WTC11 (cell line): ENCODE data around the gene CPSF2.

ENCODE experiments used
- AR ChIP-seq: fragments of 250-450 bp; sonication (Bioruptor Pico); IDR thresholded peaks from 2 replicates; pipeline ENCODE4 v1.9.0; 2021; ENCODE audit warnings: mild to moderate bottlenecking
- CBFB ChIP-seq: sonication (generic); formaldehyde crosslinking; IDR thresholded peaks from 2 replicates; pipeline ENCODE4 v1.8.1; 2022; ENCODE audit warnings: mild to moderate bottlenecking, low read depth, missing genetic modification reagents
- ESRRA ChIP-seq: sonication (generic); formaldehyde crosslinking; IDR thresholded peaks from 2 replicates; pipeline ENCODE4 v1.8.1; 2022; ENCODE audit warnings: mild to moderate bottlenecking, missing genetic modification reagents, borderline replicate concordance
- FOXJ3 ChIP-seq: sonication (generic); formaldehyde crosslinking; IDR thresholded peaks from 2 replicates; pipeline ENCODE4 v1.9.0; 2021; ENCODE audit warnings: missing genetic modification reagents, mild to moderate bottlenecking, borderline replicate concordance
- KAT7 ChIP-seq: sonication (generic); formaldehyde crosslinking; IDR thresholded peaks from 2 replicates; pipeline ENCODE4 v1.8.1; 2023; ENCODE audit warnings: missing genetic modification reagents, mild to moderate bottlenecking, borderline replicate concordance
- NR3C1 ChIP-seq: sonication (generic); formaldehyde crosslinking; conservative IDR thresholded peaks from 2 replicates; pipeline ENCODE4 v1.8.1; 2023; ENCODE audit warnings: low read depth, mild to moderate bottlenecking, missing genetic modification reagents
- ZBTB21 ChIP-seq: sonication (generic); formaldehyde crosslinking; IDR thresholded peaks from 2 replicates; pipeline ENCODE4 v1.8.1; 2023; ENCODE audit warnings: mild to moderate bottlenecking, missing genetic modification reagents, borderline replicate concordance
- TF ChIP-seq, protein P1 (sequence below): fragments of 200-600 bp; IDR thresholded peaks from 2 replicates; pipeline ENCODE4 v1.8.0; 2022; ENCODE audit warnings: antibody characterized with exemption
- TF ChIP-seq, protein P2 (sequence below): sonication (generic); formaldehyde crosslinking; IDR thresholded peaks from 2 replicates; pipeline ENCODE4 v1.8.1; 2022; ENCODE audit warnings: mild to moderate bottlenecking, missing genetic modification reagents, moderate library complexity, borderline replicate concordance
- TF ChIP-seq, protein P3 (sequence below): sonication (generic); formaldehyde crosslinking; IDR thresholded peaks from 2 replicates; pipeline ENCODE4 v1.8.1; 2022; ENCODE audit warnings: mild to moderate bottlenecking, moderate library complexity, missing genetic modification reagents
- TF ChIP-seq, protein P4 (sequence below): sonication (generic); formaldehyde crosslinking; IDR thresholded peaks from 2 replicates; pipeline ENCODE4 v1.8.1; 2023; ENCODE audit warnings: mild to moderate bottlenecking, moderate library complexity, missing genetic modification reagents

DNA sequence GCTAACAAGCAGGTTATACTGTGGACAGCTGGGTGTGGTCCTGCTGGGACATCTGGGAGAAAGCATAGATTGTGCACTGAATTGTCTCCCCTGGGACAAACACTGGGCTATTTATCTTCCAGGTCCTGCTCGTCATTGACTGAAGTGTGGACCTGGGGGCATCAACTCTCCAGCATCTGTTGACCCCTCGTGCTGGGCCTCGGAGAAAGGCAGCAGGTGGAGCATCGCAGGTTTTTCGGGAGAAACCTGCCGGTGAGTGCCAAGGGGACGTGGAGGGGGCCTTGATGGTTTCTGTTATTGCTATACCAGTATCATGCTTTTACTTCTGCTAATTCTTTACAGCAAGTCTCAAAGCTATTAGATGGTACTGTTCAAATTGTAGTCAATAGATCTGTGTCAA, 81.3 kb downstream of the CPSF2 start:
- no peak for TF ChIP-seq ZBTB21 (CRISPR knock-in tag)
- TF ChIP-seq, protein P1, sequence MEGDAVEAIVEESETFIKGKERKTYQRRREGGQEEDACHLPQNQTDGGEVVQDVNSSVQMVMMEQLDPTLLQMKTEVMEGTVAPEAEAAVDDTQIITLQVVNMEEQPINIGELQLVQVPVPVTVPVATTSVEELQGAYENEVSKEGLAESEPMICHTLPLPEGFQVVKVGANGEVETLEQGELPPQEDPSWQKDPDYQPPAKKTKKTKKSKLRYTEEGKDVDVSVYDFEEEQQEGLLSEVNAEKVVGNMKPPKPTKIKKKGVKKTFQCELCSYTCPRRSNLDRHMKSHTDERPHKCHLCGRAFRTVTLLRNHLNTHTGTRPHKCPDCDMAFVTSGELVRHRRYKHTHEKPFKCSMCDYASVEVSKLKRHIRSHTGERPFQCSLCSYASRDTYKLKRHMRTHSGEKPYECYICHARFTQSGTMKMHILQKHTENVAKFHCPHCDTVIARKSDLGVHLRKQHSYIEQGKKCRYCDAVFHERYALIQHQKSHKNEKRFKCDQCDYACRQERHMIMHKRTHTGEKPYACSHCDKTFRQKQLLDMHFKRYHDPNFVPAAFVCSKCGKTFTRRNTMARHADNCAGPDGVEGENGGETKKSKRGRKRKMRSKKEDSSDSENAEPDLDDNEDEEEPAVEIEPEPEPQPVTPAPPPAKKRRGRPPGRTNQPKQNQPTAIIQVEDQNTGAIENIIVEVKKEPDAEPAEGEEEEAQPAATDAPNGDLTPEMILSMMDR, result no peak
- TF ChIP-seq NR3C1 (CRISPR knock-in tag), result no peak
- TF ChIP-seq CBFB (CRISPR knock-in tag), result no peak
- TF ChIP-seq, protein P2, sequence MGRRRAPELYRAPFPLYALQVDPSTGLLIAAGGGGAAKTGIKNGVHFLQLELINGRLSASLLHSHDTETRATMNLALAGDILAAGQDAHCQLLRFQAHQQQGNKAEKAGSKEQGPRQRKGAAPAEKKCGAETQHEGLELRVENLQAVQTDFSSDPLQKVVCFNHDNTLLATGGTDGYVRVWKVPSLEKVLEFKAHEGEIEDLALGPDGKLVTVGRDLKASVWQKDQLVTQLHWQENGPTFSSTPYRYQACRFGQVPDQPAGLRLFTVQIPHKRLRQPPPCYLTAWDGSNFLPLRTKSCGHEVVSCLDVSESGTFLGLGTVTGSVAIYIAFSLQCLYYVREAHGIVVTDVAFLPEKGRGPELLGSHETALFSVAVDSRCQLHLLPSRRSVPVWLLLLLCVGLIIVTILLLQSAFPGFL (CRISPR knock-in tag), result no peak
- TF ChIP-seq, protein P3, sequence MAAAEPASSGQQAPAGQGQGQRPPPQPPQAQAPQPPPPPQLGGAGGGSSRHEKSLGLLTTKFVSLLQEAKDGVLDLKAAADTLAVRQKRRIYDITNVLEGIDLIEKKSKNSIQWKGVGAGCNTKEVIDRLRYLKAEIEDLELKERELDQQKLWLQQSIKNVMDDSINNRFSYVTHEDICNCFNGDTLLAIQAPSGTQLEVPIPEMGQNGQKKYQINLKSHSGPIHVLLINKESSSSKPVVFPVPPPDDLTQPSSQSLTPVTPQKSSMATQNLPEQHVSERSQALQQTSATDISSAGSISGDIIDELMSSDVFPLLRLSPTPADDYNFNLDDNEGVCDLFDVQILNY, result no peak
- TF ChIP-seq AR, result no peak
- no peak for TF ChIP-seq FOXJ3 (CRISPR knock-in tag)
- TF ChIP-seq ESRRA (CRISPR knock-in tag), result no peak
- TF ChIP-seq, protein P4, sequence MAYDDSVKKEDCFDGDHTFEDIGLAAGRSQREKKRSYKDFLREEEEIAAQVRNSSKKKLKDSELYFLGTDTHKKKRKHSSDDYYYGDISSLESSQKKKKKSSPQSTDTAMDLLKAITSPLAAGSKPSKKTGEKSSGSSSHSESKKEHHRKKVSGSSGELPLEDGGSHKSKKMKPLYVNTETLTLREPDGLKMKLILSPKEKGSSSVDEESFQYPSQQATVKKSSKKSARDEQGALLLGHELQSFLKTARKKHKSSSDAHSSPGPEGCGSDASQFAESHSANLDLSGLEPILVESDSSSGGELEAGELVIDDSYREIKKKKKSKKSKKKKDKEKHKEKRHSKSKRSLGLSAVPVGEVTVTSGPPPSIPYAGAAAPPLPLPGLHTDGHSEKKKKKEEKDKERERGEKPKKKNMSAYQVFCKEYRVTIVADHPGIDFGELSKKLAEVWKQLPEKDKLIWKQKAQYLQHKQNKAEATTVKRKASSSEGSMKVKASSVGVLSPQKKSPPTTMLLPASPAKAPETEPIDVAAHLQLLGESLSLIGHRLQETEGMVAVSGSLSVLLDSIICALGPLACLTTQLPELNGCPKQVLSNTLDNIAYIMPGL (CRISPR knock-in tag), result no peak
- no peak for TF ChIP-seq KAT7
